CD4-positive, alpha-beta T cell treated with Interleukin-4 for 1 hour (primary cell): Measurements from ENCODE around the gene DCAF17.

Experiments used
- DNase-seq, 2 donors: peaks; one replicate each; pipeline ENCODE4 v3.0.0-alpha.2; 2020 to 2022

DCAF17 gene, protein sequence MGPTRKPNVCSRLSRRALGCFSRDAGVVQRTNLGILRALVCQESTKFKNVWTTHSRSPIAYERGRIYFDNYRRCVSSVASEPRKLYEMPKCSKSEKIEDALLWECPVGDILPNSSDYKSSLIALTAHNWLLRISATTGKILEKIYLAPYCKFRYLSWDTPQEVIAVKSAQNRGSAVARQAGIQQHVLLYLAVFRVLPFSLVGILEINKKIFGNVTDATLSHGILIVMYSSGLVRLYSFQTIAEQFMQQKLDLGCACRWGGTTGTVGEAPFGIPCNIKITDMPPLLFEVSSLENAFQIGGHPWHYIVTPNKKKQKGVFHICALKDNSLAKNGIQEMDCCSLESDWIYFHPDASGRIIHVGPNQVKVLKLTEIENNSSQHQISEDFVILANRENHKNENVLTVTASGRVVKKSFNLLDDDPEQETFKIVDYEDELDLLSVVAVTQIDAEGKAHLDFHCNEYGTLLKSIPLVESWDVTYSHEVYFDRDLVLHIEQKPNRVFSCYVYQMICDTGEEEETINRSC

GRCh38 chr2:171434013-171434989, at the start of gene DCAF17:
Gene DCAF17, plus strand, starts transcription at chr2:171434226. Its CDS starts 352 bp downstream, at chr2:171434578.
- DNase-seq, result peak; percentile 95

DNA sequence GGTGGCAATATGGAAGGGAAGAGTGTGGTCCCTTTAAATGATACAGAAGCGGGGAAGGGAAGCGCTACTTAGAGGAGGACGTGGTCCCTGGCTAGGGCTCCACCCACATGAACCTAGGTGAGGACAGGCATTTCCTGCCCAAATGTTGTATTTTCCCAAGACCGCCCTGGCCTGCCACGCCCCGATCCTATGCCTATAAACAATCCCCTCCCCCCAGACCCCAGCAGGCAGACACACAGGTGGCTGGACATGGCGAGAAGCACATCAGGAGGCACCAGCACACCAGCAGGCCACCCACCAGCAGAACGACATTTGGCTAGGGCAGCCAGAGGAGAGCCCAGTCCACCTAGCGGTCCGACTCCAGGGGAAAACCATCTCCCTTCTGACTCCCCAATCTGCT, 47.4 kb upstream of the DCAF17 start:
- DNase-seq, result no peak

DNA sequence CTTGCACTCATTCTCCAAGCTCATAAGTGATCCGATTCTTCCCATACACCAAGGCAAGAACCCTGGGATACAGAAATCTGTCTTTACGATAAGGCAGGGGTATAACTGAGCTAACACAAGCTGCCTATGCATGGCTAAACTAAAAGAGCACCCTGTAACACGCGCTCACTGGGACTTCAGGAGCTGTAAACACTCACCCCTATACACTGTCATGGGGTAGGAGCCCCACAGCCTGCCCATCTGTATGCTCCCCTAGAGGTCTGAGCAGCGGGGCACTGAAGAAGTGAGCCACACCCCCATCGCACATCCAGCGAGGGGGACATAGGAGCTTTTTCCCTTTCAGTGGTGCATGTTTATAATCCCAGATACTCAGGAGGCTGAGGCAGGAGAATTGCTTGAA, 47.0 kb upstream of the DCAF17 start:
- DNase-seq, result no peak

DNA sequence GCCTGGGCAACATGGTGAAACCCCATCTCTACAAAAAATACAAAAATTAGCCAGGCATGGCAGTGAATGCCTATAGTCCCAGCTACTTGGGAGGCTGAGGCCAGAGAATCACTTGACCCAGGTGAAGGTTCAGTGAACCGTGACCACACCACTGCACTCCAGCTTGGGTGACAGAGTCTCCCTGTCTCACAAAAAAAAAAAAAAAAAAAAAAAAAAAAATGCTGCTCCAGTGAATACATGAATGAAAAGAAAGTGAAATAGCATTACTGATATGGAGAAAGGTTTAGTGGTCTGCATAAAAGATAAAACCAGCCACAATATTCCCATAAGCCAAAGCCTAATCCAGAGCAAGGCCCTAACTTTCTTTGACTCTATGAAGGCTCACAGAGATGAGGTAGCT, 44.7 kb upstream of the DCAF17 start:
- no peak for DNase-seq

- DNase-seq, result no peak
Observed at GRCh38 chr2:171389780-171390179, 44.2 kb upstream of the DCAF17 start.

DNA sequence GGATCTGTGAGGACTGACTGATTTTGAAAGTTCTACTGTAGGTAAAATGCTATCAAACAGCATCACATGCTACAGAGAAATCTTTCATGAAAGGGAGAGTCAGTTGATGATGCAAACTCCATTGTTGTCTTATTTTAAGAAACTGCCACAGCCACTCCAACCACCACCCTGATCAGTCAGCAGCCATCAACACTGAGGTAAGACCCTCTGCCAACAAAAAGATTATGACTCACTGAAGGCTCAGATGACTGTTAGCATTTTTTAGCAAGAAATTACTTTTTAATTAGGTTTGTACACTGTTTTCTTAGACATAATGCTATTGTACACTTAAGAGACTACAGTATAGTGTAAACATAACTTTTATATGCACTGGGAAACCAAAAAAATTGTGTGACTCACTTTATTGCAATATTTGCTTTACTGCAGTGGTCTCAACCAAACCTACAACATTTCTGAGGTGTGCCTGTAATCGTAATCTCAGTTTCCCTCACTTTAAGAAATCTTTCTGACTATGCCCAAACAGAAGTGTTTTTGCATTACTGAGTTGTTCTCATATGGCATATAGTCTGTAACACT, 43.0 kb upstream of the DCAF17 start:
- DNase-seq, result no peak

GRCh38 chr2:171391532-171391931, 42.5 kb upstream of the DCAF17 start:
- DNase-seq, result no peak

- DNase-seq, result no peak
Observed at GRCh38 chr2:171393487-171393886, 40.5 kb upstream of the DCAF17 start.

GRCh38 chr2:171394164-171394740, 39.8 kb upstream of the DCAF17 start:
- no peak for DNase-seq

- DNase-seq, result no peak
Observed at GRCh38 chr2:171399292-171399691, 34.7 kb upstream of the DCAF17 start.

DNA sequence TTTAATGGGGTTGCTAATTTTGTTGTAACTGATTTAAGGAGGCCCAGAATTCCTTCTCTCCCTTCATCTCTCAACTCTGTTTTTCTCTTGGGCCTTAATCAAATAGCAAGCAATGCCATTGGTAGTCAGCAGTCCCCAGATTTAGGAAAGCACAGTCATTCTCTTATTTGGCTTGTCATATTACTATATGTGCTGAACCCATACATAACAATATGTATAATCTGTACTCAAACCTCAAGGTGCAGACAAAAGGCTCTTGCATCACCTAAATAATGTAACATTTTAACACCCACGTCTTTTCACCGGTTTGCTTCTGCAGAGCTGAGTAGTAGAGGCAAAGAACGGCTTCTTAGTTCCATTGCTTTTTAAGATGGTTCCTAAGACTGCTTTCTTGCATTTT, 33.6 kb upstream of the DCAF17 start:
- no peak for DNase-seq

DNA sequence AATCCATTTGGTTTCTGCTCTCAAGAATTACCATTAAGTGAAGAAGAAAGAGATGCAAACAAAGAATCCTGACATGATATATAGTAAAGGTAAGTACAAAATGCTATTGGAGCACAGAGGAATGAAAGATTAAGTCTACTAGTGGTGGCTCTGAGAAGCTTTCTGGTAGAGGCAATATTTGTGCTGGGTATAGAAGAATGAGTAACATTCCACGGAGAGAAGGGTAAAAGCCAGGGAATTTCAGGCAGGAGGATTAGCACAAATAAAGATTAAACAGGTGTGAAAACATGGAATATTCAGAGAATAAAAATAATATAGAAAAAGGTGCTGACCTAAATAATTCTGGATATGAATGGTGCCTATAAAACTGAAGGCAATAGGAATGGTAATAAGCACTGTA, 32.1 kb upstream of the DCAF17 start:
- no peak for DNase-seq

DNA sequence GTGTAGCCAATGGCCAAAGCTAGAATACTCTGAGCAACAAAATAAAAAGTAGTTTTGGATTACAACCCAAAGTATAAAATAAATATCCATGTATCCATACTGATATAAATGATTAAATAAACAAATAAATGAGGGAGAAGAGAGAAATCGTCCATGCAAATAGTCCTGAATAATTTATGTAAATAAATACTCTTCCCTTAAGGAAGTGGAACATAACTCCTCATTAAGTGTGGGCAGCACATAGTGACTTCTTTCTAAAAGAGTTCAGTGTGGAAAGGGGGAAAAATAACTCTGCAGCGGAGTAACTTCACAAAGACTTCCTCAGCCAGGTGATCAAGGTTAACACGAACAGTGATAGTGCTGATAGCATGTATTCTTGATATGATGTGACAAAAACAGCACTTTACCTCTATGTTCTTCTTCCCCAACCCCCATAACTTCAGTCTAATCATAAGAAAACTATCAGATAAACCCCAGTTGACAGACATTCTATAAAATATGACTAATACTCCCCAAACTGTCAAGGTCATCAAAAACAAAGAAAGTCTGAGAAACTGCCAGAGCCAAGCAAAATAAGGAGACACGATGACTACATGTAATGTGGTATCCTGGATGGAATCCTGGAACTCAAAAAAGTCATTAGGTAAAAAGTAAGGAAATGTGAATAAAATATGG, 31.0 kb upstream of the DCAF17 start:
- DNase-seq, result no peak

DNA sequence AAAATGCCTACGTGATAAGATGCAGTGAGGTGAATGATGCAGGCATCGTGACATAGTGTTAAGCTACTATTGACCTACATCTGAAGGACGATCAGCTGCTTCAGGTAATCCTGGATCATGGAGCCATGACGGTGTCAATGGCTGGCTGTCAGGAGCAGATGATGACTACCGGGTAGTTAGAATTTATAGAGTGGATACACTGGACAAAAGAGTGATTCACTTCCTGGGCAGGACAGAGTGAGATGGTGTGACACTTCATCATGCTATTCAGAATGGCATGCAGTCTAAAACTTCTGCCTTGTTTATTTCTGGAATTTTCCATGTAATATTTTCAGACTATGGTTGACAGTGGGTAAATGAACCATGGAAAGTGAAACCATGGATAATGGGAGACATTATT, 29.8 kb upstream of the DCAF17 start:
- DNase-seq, result no peak

DNA sequence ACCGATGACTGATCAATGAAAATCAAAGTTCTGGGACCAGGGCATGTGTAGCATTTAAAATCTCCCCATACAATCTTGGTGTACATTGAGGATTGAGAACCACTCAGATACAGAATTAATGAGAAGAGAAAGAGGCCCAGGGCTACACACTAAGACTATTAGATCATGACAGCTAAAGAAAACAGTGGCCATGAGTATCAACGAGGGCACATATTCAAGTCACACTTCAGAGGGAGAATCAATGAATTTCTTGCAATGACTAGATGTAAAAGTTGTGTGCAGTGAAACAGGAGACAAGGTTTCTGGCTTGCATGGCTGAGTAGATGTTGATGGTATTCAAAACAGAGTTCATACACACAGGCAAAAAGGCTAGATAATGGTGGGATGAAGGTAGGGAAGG, 29.3 kb upstream of the DCAF17 start:
- no peak for DNase-seq

GRCh38 chr2:171405546-171405945, 28.5 kb upstream of the DCAF17 start:
- DNase-seq, result no peak

GRCh38 chr2:171406044-171406443, 28.0 kb upstream of the DCAF17 start:
- DNase-seq, result peak in 1 of 2 donors; percentile 22

GRCh38 chr2:171407030-171407675, 26.9 kb upstream of the DCAF17 start:
- peak in 1 of 2 donors; percentile 20 for DNase-seq

- DNase-seq, result no peak
Observed at GRCh38 chr2:171407676-171408044, 26.4 kb upstream of the DCAF17 start.

- no peak for DNase-seq
Observed at GRCh38 chr2:171409436-171409971, 24.5 kb upstream of the DCAF17 start.

DNA sequence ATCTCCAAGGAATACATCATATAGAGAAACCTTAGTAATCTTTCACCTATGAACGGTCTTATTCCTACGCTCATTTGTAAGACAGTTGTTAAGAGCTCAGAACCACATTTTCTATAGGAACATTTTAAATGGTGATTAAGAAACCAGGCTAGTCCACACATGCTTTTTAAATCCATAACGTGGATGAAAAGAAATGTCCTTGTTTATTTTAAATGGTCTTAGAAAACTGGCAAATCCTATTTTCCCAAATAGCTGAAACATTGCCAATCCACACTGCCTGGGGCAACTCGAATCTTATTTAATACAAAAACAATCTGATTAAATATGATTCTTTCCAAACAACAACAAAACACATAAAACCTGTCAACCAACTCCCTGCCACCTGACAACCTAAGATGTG, 23.9 kb upstream of the DCAF17 start:
- DNase-seq, result no peak
